HG03064 (cell line): ENCODE data around the gene ABCC5.
"Not testable (repeated sequence)": the region's sequence is repeated elsewhere in the genome, so short reads cannot be mapped to it uniquely, and the experiment has no call there.

Experiments used
- ATAC-seq: cut with Tn5 transposase; IDR thresholded peaks from one replicate; pipeline ENCODE4 v1.9.1; 2021; ENCODE audit warnings: low read depth; ENCODE audit not compliant: unreplicated experiment

The ABCC5 gene

GRCh38 chr3:184017672-184018423 lies at the start of gene ABCC5:
Gene ABCC5, minus strand, starts transcription at chr3:184017884. Its CDS starts 3,492 bp downstream, at chr3:184014392.
- peak; percentile 98 for ATAC-seq

GRCh38 chr3:184066211-184066610 lies 48.5 kb upstream of the ABCC5 start:
- no peak for ATAC-seq

GRCh38 chr3:184062637-184063036 lies 45.0 kb upstream of the ABCC5 start:
- ATAC-seq, result no peak

GRCh38 chr3:184059424-184059823 lies 41.7 kb upstream of the ABCC5 start:
- no peak for ATAC-seq

GRCh38 chr3:184058029-184058428 lies 40.3 kb upstream of the ABCC5 start:
- ATAC-seq, result no peak

GRCh38 chr3:184052767-184053166 lies 35.1 kb upstream of the ABCC5 start, which contains the start of gene HTR3C:
Gene HTR3C, plus strand, starts transcription at chr3:184053047. Its CDS starts 34 bp downstream, at chr3:184053081.
- ATAC-seq, result no peak

GRCh38 chr3:184050217-184050847 lies 32.6 kb upstream of the ABCC5 start:
- no peak for ATAC-seq

GRCh38 chr3:184045995-184046394 lies 28.3 kb upstream of the ABCC5 start:
- ATAC-seq, result no peak

DNA sequence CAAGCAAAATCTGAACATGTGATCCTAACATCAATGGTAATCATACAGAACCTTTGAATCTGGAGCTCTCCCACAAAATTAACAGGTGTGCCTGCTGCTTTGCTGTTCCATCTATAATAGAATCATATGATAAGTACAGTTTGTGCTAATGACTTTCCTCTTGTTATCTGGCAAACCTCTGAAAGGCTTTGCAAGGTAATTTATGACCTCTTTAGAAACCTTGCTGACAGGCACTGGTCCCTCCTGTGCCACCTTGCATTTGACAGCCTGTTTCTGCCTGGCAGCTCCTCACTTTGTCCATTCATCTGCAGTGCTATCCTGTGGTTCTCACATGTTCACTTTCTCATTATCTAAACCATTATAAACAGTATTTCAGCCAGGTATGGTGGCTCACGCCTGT lies 24.9 kb upstream of the ABCC5 start:
- no peak for ATAC-seq

DNA sequence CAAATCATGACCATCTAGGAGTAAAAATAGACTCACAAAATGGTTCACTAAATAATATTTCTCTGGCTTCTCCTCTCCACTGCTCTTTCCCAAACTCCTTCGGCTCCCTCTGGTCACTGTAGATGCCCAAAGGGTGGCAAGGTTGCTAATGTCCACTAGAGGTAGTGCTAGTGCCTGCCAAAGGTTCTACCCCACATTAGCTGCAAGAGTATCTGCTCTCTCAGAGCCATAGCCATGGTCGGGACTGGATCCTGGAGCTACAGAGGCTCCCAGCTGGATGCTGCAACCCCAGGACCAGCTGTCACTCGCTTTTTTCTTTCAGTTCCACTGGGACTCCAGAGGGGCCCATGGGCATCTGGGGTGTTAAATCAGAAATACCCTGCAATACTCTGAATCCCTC lies 22.3 kb upstream of the ABCC5 start:
- no peak for ATAC-seq

GRCh38 chr3:184039414-184039813 lies 21.7 kb upstream of the ABCC5 start:
- no peak for ATAC-seq

DNA sequence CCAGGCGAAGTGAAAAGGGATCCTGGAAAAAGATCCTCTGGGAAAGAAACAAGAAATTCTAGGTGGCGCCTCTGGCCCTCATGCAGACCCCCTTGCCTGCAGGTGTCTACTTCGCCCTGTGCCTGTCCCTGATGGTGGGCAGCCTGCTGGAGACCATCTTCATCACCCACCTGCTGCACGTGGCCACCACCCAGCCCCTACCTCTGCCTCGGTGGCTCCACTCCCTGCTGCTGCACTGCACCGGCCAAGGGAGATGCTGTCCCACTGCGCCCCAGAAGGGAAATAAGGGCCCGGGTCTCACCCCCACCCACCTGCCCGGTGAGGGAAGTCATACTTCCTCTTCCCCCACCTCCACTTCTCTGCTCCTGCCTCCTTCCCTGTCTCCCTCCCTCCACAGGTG lies 20.6 kb upstream of the ABCC5 start:
- ATAC-seq, result not testable (repeated sequence)

DNA sequence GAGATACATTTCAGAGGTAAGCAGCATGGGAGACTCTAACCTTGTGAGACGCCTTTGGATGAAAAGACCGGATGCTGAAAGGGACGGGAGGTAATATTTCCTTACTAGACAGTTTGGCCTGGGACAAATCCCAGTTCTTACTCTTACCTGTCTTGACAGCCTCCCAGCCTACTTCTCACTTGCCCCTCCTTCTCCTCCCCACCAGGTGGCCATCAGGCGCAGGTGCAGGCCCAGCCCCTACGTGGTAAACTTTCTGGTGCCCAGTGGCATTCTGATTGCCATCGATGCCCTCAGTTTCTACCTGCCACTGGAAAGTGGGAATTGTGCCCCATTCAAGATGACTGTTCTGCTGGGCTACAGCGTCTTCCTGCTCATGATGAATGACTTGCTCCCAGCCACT lies 20.1 kb upstream of the ABCC5 start:
- ATAC-seq, result no peak

GRCh38 chr3:184031187-184031792 lies 13.6 kb upstream of the ABCC5 start, which contains the start of gene HTR3D:
Gene HTR3D, plus strand, starts transcription at chr3:184031742. Its CDS starts 0 bp downstream, at chr3:184031742.
- ATAC-seq, result no peak

GRCh38 chr3:184030536-184030935 lies 12.9 kb upstream of the ABCC5 start:
- ATAC-seq, result no peak

DNA sequence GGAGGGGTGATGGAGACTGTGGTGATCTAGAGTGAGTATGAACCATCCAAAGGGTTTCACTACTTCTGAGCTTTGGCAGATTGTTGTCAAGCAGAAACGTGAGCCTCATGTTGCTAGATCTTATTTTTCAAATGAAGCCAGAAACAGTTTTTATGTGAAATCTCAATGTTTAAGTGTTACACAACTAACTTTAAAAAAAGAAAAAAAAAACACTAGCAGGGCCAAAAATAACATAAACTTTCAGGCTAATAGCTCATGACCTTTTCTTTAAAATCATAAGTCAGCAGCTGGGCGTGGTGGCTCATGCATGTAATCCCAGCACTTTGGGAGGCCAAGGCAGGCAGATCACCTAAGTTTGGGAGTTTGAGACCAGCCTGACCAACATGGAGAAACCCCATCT lies 11.8 kb upstream of the ABCC5 start:
- no peak for ATAC-seq

GRCh38 chr3:184028275-184028890 lies 10.7 kb upstream of the ABCC5 start:
- ATAC-seq, result not testable (repeated sequence)

- not testable (repeated sequence) for ATAC-seq
These were observed 7.6 kb upstream of the ABCC5 start for GRCh38 chr3:184025256-184025655.

GRCh38 chr3:184022323-184022722 lies 4.6 kb upstream of the ABCC5 start:
- ATAC-seq, result no peak

GRCh38 chr3:184018424-184018973 lies 815 bp upstream of the ABCC5 start:
- ATAC-seq, result no peak
